ENCODE data around the gene OR2AG2. TPM values are rescaled to one million over a fixed set of nuclear protein-coding genes. Genes with fewer than 3 reads are reported as not detected.

OR2AG2 gene
- polyA plus RNA-seq, 4 donors = 0.07 to 0.09 TPM; not detected in 2

DNA sequence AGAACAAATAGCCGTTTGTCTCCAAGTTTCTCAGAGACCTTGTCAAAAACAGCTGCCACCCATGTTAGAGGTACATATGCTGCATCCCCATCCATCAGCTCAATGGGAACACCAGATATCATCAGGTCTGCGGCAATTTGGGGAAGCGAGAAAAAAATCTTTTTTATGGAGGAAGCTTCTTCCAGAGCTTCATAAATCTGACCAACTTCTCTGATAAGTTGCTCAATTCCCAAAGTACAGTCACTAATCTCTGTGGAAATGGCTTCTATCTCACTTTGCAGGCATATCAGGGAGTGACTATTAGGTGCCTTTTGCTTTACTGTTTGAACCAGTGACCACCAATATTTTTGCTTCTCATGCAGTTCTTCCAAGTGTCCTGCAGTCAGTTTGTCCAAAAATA lies 54.4 kb downstream of the OR2AG2 start:
- no peak for FAIRE-seq
- peaks cover 0 to 2% (median 0%) of the 10 kb centered on the region in 3 donors for H3K36me3 ChIP-seq (ENCODE audit: control insufficient read depth in 3 of 3, insufficient read depth in 2 of 3, low read depth in 1 of 3, low read length in 3 of 3)
- H3K27ac ChIP-seq (ENCODE audit: low read depth in 1 of 3, low read length in 2 of 3) = no peak overlapping the region
- DNase-seq = no peak
- no peaks in the 10 kb centered on the region for H3K9me3 ChIP-seq (ENCODE audit: control insufficient read depth in 2 of 2, insufficient read depth in 1 of 2, low read depth in 1 of 2, low read length in 1 of 2)
- no peaks in the 10 kb centered on the region for H3K27me3 ChIP-seq (ENCODE audit: control insufficient read depth in 3 of 3, insufficient read depth in 3 of 3, low read length in 3 of 3)
- no peak overlapping the region for H3K4me3 ChIP-seq (ENCODE audit: low read depth in 1 of 3, low read length in 3 of 3)
- 93 to 98% (median 94%) methylated on average over 3 of the region's 3 CpGs for WGBS, 3 donors
- H3K4me1 ChIP-seq (ENCODE audit: control insufficient read depth in 3 of 3, insufficient read depth in 2 of 3, low read depth in 1 of 3, low read length in 2 of 3) = no peaks in the 10 kb centered on the region

Other genes with a start within 250 kb of the OR2AG2 start
- 10 to 100 TPM; 15.9 to 28.4 (median 21.2) TPM for gene RRP8, start 168.4 kb downstream of the OR2AG2 start, polyA plus RNA-seq
- 10 to 100 TPM; 73.9 to 99.2 (median 93.1) TPM for gene ILK, start 168.2 kb downstream of the OR2AG2 start, polyA plus RNA-seq
- 100 to 1,000 TPM in 2 of 4 donors, 10 to 100 TPM in 2; 62.6 to 133 (median 105) TPM for gene TAF10, start 159.8 kb downstream of the OR2AG2 start, polyA plus RNA-seq
- gene TPP1, start 152.6 kb downstream of the OR2AG2 start, polyA plus RNA-seq = 100 to 1,000 TPM in 1 of 4 donors, 10 to 100 TPM in 3; 25.4 to 429 (median 34.7) TPM
- gene DCHS1, start 116.2 kb downstream of the OR2AG2 start, polyA plus RNA-seq = 10 to 100 TPM in 1 of 4 donors, 1 to 10 TPM in 1, under 1 TPM in 2; under 0.01 to 10.7 (median 3.6) TPM
- 10 to 100 TPM; 17.8 to 64.5 (median 34.2) TPM for gene MRPL17, start 88.6 kb downstream of the OR2AG2 start, polyA plus RNA-seq
- gene OR2AG1, start 11.0 kb upstream of the OR2AG2 start, polyA plus RNA-seq = under 1 TPM in 1 of 4 donors, not detected in 3; 0.01 TPM
- gene OR6A2, start 27.7 kb upstream of the OR2AG2 start, polyA plus RNA-seq = under 1 TPM in 1 of 4 donors, not detected in 3; 0.03 TPM
- not detected for gene OR10A5, start 73.7 kb upstream of the OR2AG2 start, polyA plus RNA-seq
- gene OR10A2, start 91.1 kb upstream of the OR2AG2 start, polyA plus RNA-seq = under 1 TPM in 1 of 4 donors, not detected in 3; 0.03 TPM
- gene OR10A4, start 104.6 kb upstream of the OR2AG2 start, polyA plus RNA-seq = not detected
- gene OR2D2, start 120.5 kb upstream of the OR2AG2 start, polyA plus RNA-seq = not detected
- not detected for gene OR2D3, start 149.0 kb upstream of the OR2AG2 start, polyA plus RNA-seq
- 1 to 10 TPM in 2 of 4 donors, under 1 TPM in 2; 0.45 to 7.1 (median 1.4) TPM for gene ZNF215, start 154.4 kb upstream of the OR2AG2 start, polyA plus RNA-seq
- gene ZNF214, start 248.4 kb upstream of the OR2AG2 start, polyA plus RNA-seq = 1 to 10 TPM in 1 of 4 donors, under 1 TPM in 2, not detected in 1; 0.27 to 6.8 (median 0.97) TPM
- under 1 TPM in 2 of 4 donors, not detected in 2; 0.03 to 0.97 TPM for gene NLRP14, start 248.5 kb upstream of the OR2AG2 start, polyA plus RNA-seq